Endodermal cell (in vitro differentiated cells): ENCODE measurements around the gene CBLB. TPM values are rescaled to one million over a fixed set of nuclear protein-coding genes. Genes with fewer than 3 reads are reported as not detected.

Experiments used
- DNase-seq: peaks from one replicate; pipeline ENCODE4 v3.0.0-alpha.2; 2017
- H3K27ac ChIP-seq: 2 replicates; pipeline ENCODE4 v1.5.1; 2013; ENCODE audit warnings: mild to moderate bottlenecking, low read depth, low read length, moderate library complexity
- H3K27me3 ChIP-seq: 2 replicates; pipeline ENCODE4 v1.6.1; 2013; ENCODE audit warnings: mild to moderate bottlenecking, low read length, moderate library complexity; ENCODE audit not compliant: insufficient read depth, control insufficient read depth, poor library complexity, severe bottlenecking
- H3K36me3 ChIP-seq: 2 replicates; pipeline ENCODE4 v1.7.0; 2013; ENCODE audit warnings: mild to moderate bottlenecking, low read length, moderate library complexity; ENCODE audit not compliant: control insufficient read depth, insufficient read depth
- H3K4me1 ChIP-seq: one replicate; pipeline ENCODE4 v1.7.0; 2013; ENCODE audit warnings: low read length; ENCODE audit not compliant: control insufficient read depth, insufficient read depth
- H3K4me3 ChIP-seq: 2 replicates; pipeline ENCODE4 v1.5.1; 2013; ENCODE audit warnings: mild to moderate bottlenecking, low read length, moderate library complexity
- H3K9ac ChIP-seq: 2 replicates; pipeline ENCODE4 v1.6.1; 2013; ENCODE audit warnings: mild to moderate bottlenecking, low read length, moderate library complexity; ENCODE audit not compliant: poor library complexity, severe bottlenecking; ENCODE audit errors: extremely low read depth
- H3K9me3 ChIP-seq: 2 replicates; pipeline ENCODE4 v1.6.1; 2013; ENCODE audit warnings: mild to moderate bottlenecking, low read length, moderate library complexity; ENCODE audit not compliant: control insufficient read depth
- H3K27ac Mint-ChIP-seq: 2 replicates; pipeline ENCODE4 v1.8.0; 2020; ENCODE audit warnings: mixed read lengths
- H3K27me3 Mint-ChIP-seq: 2 replicates; pipeline ENCODE4 v1.8.0; 2021; ENCODE audit warnings: mild to moderate bottlenecking, mixed read lengths; ENCODE audit not compliant: insufficient read depth
- H3K36me3 Mint-ChIP-seq: 2 replicates; pipeline ENCODE4 v1.8.0; 2020; ENCODE audit warnings: low read depth, mixed read lengths
- H3K4me1 Mint-ChIP-seq: 2 replicates; pipeline ENCODE4 v1.8.0; 2020; ENCODE audit warnings: mixed read lengths
- H3K4me3 Mint-ChIP-seq: 2 replicates; pipeline ENCODE4 v1.8.0; 2020; ENCODE audit warnings: mild to moderate bottlenecking, moderate library complexity, mixed read lengths
- H3K9me3 Mint-ChIP-seq: 2 replicates; pipeline ENCODE4 v1.8.0; 2020; ENCODE audit warnings: mild to moderate bottlenecking, mixed read lengths
- CTCF ChIP-seq: fragments of 200-600 bp; sonication (generic); conservative IDR thresholded peaks from 2 replicates; pipeline ENCODE4 v1.5.0; 2021; ENCODE audit warnings: antibody characterized with exemption, mild to moderate bottlenecking
- WGBS, 2 experiments: methylation state at CpG; one replicate each; pipeline versions ENCODE4 v1.1.5 to v1.1.7; 2013; ENCODE audit warnings: missing lambda C conversion rate in 2 of 2, mixed read lengths in 1 of 2; ENCODE audit not compliant: insufficient coverage in 1 of 2, insufficient read length in 1 of 2; 5-methylcytosine and 5-hydroxymethylcytosine counted together
- total RNA-seq, 2 donors: library from RNA; stranded (reverse); fragmentation: NEBNext Ultra II Directional in 1 of 2; extraction: Animal tissue kit (Norgen Biotek cat#: 25700) in 1 of 2; gene quantifications; 2 replicates in 1 of 2; 3 replicates in 1 of 2; pipeline ENCODE4 v1.2.1, GENCODE V29; 2021

Gene CBLB
- total RNA-seq, 2 donors from 2014 or later = 45.4 to 60.5 TPM

- 94% methylated on average over 2 of the region's 2 CpGs for WGBS, 2 experiments
- H3K27me3 Mint-ChIP-seq = no peaks in the 10 kb centered on the region
- no peaks in the 10 kb centered on the region for H3K9me3 Mint-ChIP-seq
- H3K27ac Mint-ChIP-seq = peak overlapping the region; percentile 69
- Histone ChIP-seq H3K36me3 (no peaks in the 10 kb centered on the region), H3K4me1 (peaks cover 15% of the 10 kb centered on the region), H3K9me3 (no peaks in the 10 kb centered on the region), H3K4me3 (no peak overlapping the region), H3K9ac (no peak overlapping the region), H3K27me3 (no peaks in the 10 kb centered on the region), H3K27ac (no peak overlapping the region)
- H3K4me3 Mint-ChIP-seq = no peak overlapping the region
- DNase-seq = no peak
- no peak for TF ChIP-seq CTCF
- peaks cover 27% of the 10 kb centered on the region for H3K36me3 Mint-ChIP-seq
- H3K4me1 Mint-ChIP-seq = peaks cover 53% of the 10 kb centered on the region
These were observed 44.7 kb downstream of the CBLB start for GRCh38 chr3:105824129-105824528.

- DNase-seq = no peak
- Histone ChIP-seq H3K4me3 (peak overlapping the region; percentile 27), H3K36me3 (no peaks in the 10 kb centered on the region), H3K9me3 (no peaks in the 10 kb centered on the region), H3K27me3 (no peaks in the 10 kb centered on the region), H3K4me1 (peaks cover 15% of the 10 kb centered on the region), H3K9ac (no peak overlapping the region), H3K27ac (no peak overlapping the region)
- peaks cover 27% of the 10 kb centered on the region for H3K36me3 Mint-ChIP-seq
- TF ChIP-seq CTCF = no peak
- peak overlapping the region; percentile 69 for H3K27ac Mint-ChIP-seq
- no peak overlapping the region for H3K4me3 Mint-ChIP-seq
- H3K27me3 Mint-ChIP-seq = no peaks in the 10 kb centered on the region
- WGBS, 2 experiments = 84% methylated on average over 4 of the region's 4 CpGs; no CpG with 5 or more reads in 1 of the 2 experiments
- H3K9me3 Mint-ChIP-seq = no peaks in the 10 kb centered on the region
- H3K4me1 Mint-ChIP-seq = peaks cover 50% of the 10 kb centered on the region
These were observed 45.5 kb downstream of the CBLB start for GRCh38 chr3:105823149-105823867.

- TF ChIP-seq CTCF = no peak
- Histone ChIP-seq H3K9ac (no peak overlapping the region), H3K27me3 (no peaks in the 10 kb centered on the region), H3K4me1 (peaks cover 15% of the 10 kb centered on the region), H3K9me3 (no peaks in the 10 kb centered on the region), H3K27ac (no peak overlapping the region), H3K4me3 (no peak overlapping the region), H3K36me3 (no peaks in the 10 kb centered on the region)
- H3K36me3 Mint-ChIP-seq = peaks cover 23% of the 10 kb centered on the region
- no peak overlapping the region for H3K4me3 Mint-ChIP-seq
- no peaks in the 10 kb centered on the region for H3K27me3 Mint-ChIP-seq
- no peak for DNase-seq
- H3K4me1 Mint-ChIP-seq = peaks cover 48% of the 10 kb centered on the region
- H3K9me3 Mint-ChIP-seq = no peaks in the 10 kb centered on the region
- WGBS, 2 experiments = 86% methylated on average over 3 of the region's 3 CpGs; no CpG with 5 or more reads in 1 of the 2 experiments
- peak overlapping the region; percentile 69 for H3K27ac Mint-ChIP-seq
These were observed 46.4 kb downstream of the CBLB start for GRCh38 chr3:105822171-105823123.
